ENCODE results near the gene VPS16. TPM values are rescaled to one million over a fixed set of nuclear protein-coding genes. Genes with fewer than 3 reads are reported as not detected.

VPS16 gene
- total and polyA plus RNA-seq, 10 donors = 32.0 to 104 (median 44.5) TPM

DNA sequence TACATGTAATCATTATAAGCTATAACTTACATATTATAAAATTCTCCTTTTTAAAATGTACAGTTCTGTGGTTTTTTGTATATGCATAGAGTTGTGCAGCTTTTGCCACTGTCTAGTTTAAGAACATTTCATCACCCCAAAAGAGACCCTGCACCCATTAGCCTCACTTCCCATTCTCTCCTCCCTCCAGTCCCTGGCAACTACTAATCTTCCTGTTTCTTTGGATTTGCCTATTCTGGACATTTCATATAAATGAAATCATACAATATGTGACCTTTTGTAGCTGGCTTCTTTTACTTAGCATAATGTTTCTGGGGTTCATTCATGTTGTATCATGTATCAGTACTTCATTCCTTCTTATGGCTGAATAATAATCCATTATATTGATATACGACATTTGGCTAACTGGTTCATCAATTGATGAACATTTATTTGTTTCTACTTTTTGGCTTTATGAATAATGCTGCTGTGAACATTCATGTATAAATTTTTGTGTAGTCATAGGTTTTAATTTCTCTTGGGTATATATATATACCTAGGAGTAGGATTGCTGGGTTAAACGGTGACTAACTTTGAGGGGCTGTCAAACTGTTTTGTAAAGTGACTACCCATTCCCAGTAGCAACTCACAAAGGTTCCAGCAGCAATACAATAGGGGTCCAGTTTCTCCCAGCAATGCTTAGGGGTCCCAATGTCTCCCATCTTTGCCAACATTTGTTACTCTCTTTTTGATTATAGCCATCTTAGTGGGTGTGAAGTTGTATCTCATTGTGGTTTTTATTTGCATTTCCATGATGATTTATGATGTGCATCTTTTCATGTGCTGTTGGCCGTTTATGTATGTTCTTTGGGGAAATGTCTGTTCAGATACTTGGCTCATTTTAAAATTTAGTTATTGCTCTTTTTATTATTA is 43.4 kb downstream of the VPS16 start:
- Histone ChIP-seq H3K36me3 (no peaks in the 10 kb centered on the region), H3K4me3 (no peak overlapping the region), H3K27me3 (replicated peaks in 1 of 7) (no peaks in the 10 kb centered on the region), H3K9me3 (no peaks in the 10 kb centered on the region), H3K27ac (no peak overlapping the region), H3K4me1 (peaks cover 0 to 80% (median 27%) of the 10 kb centered on the region in 6 donors)
- intact Hi-C loops (cut with DNase I; ENCODE audit: low total_unique reads) = no loop called here
- 62 to 72% (median 63%) methylated on average over 3 of the region's 3 CpGs for WGBS, 5 donors
- no peak for TF ChIP-seq POLR2AphosphoS5 (IDR thresholded peaks at IDR 0.05)
- TF ChIP-seq, protein P1, sequence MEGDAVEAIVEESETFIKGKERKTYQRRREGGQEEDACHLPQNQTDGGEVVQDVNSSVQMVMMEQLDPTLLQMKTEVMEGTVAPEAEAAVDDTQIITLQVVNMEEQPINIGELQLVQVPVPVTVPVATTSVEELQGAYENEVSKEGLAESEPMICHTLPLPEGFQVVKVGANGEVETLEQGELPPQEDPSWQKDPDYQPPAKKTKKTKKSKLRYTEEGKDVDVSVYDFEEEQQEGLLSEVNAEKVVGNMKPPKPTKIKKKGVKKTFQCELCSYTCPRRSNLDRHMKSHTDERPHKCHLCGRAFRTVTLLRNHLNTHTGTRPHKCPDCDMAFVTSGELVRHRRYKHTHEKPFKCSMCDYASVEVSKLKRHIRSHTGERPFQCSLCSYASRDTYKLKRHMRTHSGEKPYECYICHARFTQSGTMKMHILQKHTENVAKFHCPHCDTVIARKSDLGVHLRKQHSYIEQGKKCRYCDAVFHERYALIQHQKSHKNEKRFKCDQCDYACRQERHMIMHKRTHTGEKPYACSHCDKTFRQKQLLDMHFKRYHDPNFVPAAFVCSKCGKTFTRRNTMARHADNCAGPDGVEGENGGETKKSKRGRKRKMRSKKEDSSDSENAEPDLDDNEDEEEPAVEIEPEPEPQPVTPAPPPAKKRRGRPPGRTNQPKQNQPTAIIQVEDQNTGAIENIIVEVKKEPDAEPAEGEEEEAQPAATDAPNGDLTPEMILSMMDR (IDR thresholded peaks at IDR 0.05 in 8 of 11, conservative IDR thresholded peaks at IDR 0.05 in 3 of 11) = no peak
- no peak for DNase-seq

DNA sequence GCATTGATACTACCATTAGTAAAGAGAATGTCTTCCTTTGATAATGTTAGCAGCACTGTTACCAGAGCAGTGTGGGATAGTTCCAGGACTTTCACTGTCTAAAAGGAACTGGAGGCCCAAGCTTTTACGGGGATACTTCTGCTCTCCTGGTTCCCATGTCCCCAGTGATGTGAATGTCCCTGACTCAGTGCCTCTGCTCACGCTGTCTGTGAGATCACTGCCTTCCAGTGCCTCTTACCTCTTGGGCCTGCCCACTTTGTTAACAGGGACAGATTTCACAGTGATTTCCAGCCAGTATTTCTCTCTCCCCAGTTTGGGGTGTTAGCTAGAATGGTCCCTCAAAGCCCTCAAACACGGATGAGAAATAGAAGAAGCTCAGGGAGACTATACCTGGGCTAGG is 47.2 kb downstream of the VPS16 start:
- Histone ChIP-seq H3K27ac (no peak overlapping the region), H3K4me3 (no peak overlapping the region), H3K36me3 (no peaks in the 10 kb centered on the region), H3K27me3 (replicated peaks in 1 of 7) (no peaks in the 10 kb centered on the region), H3K9me3 (no peaks in the 10 kb centered on the region), H3K4me1 (peaks cover 0 to 80% (median 29%) of the 10 kb centered on the region in 6 donors)
- WGBS, 5 donors = 78 to 86% (median 83%) methylated on average over 3 of the region's 3 CpGs
- TF ChIP-seq POLR2A (IDR thresholded peaks at IDR 0.05) (no peak), POLR2AphosphoS5 (IDR thresholded peaks at IDR 0.05) (no peak)
- TF ChIP-seq, protein P1 (IDR thresholded peaks at IDR 0.05 in 8 of 11, conservative IDR thresholded peaks at IDR 0.05 in 3 of 11) = no peak
- intact Hi-C loops (cut with DNase I; ENCODE audit: low total_unique reads) = no loop called here
- no peak for DNase-seq

DNA sequence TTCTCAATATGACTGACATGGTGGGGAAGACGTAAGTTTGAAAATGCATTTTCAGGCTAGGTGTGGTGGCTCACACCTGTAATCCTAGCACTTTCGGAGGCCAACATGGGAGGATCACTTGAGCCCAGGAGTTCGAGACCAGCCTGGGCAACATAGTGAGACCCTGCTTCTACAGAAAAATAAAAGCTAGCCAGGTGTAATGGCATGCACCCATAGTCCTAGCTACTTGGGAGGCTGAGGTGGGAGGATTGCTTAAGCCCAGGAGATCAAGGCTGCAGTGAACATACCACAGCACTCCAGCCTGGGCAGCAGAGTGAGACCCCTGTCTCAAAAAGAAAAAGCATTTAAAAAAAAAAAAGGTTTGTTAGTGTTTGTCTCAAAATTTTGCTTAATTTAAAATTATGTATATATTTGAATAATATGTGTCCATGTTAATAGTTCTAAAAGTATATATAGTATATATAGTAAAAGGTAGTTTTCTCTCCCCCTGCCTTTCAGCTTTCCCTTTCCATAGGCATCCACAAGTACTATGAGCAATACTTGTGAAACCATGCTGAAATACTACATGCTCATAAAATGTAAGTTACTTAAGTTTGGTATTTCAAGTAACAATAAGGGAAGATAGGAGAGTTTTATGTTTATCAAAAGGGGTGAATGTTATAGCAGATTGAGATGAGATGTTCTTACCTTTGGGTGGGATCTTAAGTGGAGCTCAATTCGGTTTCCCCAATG is 47.8 kb downstream of the VPS16 start:
- Histone ChIP-seq H3K9me3 (no peaks in the 10 kb centered on the region), H3K4me3 (no peak overlapping the region), H3K4me1 (peaks cover 0 to 86% (median 28%) of the 10 kb centered on the region in 6 donors), H3K27ac (no peak overlapping the region), H3K27me3 (replicated peaks in 1 of 7) (no peaks in the 10 kb centered on the region), H3K36me3 (no peaks in the 10 kb centered on the region)
- no peak for DNase-seq
- 91 to 96% (median 92%) methylated on average over 4 of the region's 4 CpGs for WGBS, 5 donors
- TF ChIP-seq, protein P1 (IDR thresholded peaks at IDR 0.05 in 8 of 11, conservative IDR thresholded peaks at IDR 0.05 in 3 of 11) = no peak
- TF ChIP-seq POLR2A (IDR thresholded peaks at IDR 0.05) (no peak), POLR2AphosphoS5 (IDR thresholded peaks at IDR 0.05) (no peak)
- intact Hi-C loops (cut with DNase I; ENCODE audit: low total_unique reads) = no loop called here

DNA sequence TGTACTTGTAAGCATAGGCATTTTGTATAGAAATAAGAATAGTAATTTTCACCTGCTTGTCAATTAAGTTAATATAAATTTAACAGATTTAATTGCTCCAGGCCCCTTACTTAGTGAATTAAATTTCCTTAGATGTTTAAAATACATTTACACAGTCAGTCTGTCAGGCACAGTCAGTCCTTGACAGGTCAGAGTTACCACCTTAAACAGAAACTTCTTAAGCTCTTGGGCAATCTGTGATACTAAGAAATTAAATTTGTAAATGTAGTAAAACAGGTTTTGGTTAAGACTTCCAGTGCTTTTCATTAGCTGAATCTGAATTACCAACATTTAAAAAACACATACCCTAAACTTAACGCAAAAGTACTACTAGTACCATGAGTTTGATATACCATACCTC is 48.7 kb downstream of the VPS16 start:
- H3K9me3 ChIP-seq = no peaks in the 10 kb centered on the region
- peaks cover 0 to 86% (median 27%) of the 10 kb centered on the region in 6 donors for H3K4me1 ChIP-seq
- H3K36me3 ChIP-seq = no peaks in the 10 kb centered on the region
- 30 to 100% (median 98%) methylated on average over 1 of the region's 1 CpG for WGBS, 5 donors
- no peak overlapping the region for H3K4me3 ChIP-seq
- H3K27ac ChIP-seq = no peak overlapping the region
- H3K27me3 ChIP-seq (replicated peaks in 1 of 7) = no peaks in the 10 kb centered on the region
- no peak for DNase-seq
- intact Hi-C loops (cut with DNase I; ENCODE audit: low total_unique reads) = no loop called here
- no peak for TF ChIP-seq POLR2A (IDR thresholded peaks at IDR 0.05)
- no peak for TF ChIP-seq POLR2AphosphoS5 (IDR thresholded peaks at IDR 0.05)

Measured in spleen (tissue), 11 donors.